GM18858 (cell line): ENCODE results near the gene P2RY12.
A peak's percentile ranks its signal among the peaks of the same experiment; 100 is the strongest.

Source experiments
- ATAC-seq: cut with Tn5 transposase; IDR thresholded peaks from one replicate; pipeline ENCODE4 v1.9.1; 2021; ENCODE audit not compliant: unreplicated experiment

Gene P2RY12

GRCh38 chr3:151347432-151347831 is 37.1 kb downstream of the P2RY12 start:
- ATAC-seq, result no peak

- no peak for ATAC-seq
Observed at GRCh38 chr3:151346292-151346691, 38.3 kb downstream of the P2RY12 start.

GRCh38 chr3:151345859-151346258 is 38.7 kb downstream of the P2RY12 start:
- ATAC-seq, result no peak

GRCh38 chr3:151331696-151332095 is 52.9 kb downstream of the P2RY12 start:
- no peak for ATAC-seq

- ATAC-seq, result no peak
Observed at GRCh38 chr3:151330899-151331298, 53.7 kb downstream of the P2RY12 start.

- no peak for ATAC-seq
Observed at GRCh38 chr3:151330379-151330778, 54.2 kb downstream of the P2RY12 start.

- no peak for ATAC-seq
Observed at GRCh38 chr3:151329363-151329762, 55.2 kb downstream of the P2RY12 start, which contains the start of gene P2RY13. Gene P2RY13, minus strand, starts transcription at chr3:151329549. Its CDS starts 21 bp downstream, at chr3:151329528.

GRCh38 chr3:151328298-151328995 is 56.1 kb downstream of the P2RY12 start:
- ATAC-seq, result no peak

GRCh38 chr3:151327571-151328198 is 56.9 kb downstream of the P2RY12 start:
- no peak for ATAC-seq

GRCh38 chr3:151322511-151322910 is 62.0 kb downstream of the P2RY12 start:
- ATAC-seq, result no peak

GRCh38 chr3:151321526-151321925 is 63.0 kb downstream of the P2RY12 start:
- no peak for ATAC-seq

- no peak for ATAC-seq
Observed at GRCh38 chr3:151320131-151320530, 64.4 kb downstream of the P2RY12 start.

- ATAC-seq, result no peak
Observed at GRCh38 chr3:151319628-151320027, 64.9 kb downstream of the P2RY12 start.

- ATAC-seq, result no peak
Observed at GRCh38 chr3:151318991-151319390, 65.6 kb downstream of the P2RY12 start.

- ATAC-seq, result no peak
Observed at GRCh38 chr3:151318313-151318712, 66.2 kb downstream of the P2RY12 start.

- peak; percentile 59 for ATAC-seq
Observed at GRCh38 chr3:151316267-151316991, 68.1 kb downstream of the P2RY12 start, which contains the start of gene GPR87. Gene GPR87, minus strand, starts transcription at chr3:151316820. Its CDS starts 16,720 bp downstream, at chr3:151300100.

- no peak for ATAC-seq
Observed at GRCh38 chr3:151315846-151316245, 68.7 kb downstream of the P2RY12 start.

- no peak for ATAC-seq
Observed at GRCh38 chr3:151315136-151315535, 69.4 kb downstream of the P2RY12 start.

GRCh38 chr3:151314593-151314992 is 70.0 kb downstream of the P2RY12 start:
- ATAC-seq, result no peak

GRCh38 chr3:151314137-151314536 is 70.4 kb downstream of the P2RY12 start:
- ATAC-seq, result no peak

- no peak for ATAC-seq
Observed at GRCh38 chr3:151312972-151313371, 71.6 kb downstream of the P2RY12 start.

GRCh38 chr3:151309566-151309965 is 75.0 kb downstream of the P2RY12 start:
- ATAC-seq, result no peak
